ENCODE results near the gene POU2AF2. TPM values are rescaled to one million over a fixed set of nuclear protein-coding genes. Genes with fewer than 3 reads are reported as not detected.

Gene POU2AF2
- total and polyA plus RNA-seq, 2 donors (not counting 3 experiments of a cell fraction or from before 2014, with no cell fraction given), result not detected

DNA sequence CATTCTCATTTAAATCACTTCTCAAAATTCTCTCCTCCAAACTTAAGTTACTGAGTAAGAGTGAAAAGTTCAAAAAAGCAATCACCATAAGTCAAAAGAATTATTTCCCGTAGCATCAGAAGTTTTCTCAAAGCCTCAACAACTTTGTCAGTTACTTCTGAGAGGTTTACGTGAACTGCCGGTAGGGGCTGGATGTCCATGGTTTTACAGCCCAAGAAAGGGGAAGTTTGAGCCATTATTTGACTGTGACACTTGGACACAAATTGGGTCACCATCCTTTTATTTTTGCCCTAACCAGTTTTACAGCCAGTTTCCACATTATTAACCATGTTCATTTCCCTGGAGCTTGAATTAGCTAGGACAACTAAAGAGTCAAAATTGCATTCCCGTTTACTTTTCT lies 60.4 kb downstream of the POU2AF2 start:
- intact Hi-C loops (cut with micrococcal nuclease), result no loop called here
- Histone ChIP-seq H4K20me1 (replicated peaks; ENCODE audit: control insufficient read depth, extremely low read depth, insufficient read depth, low read length) (no peaks in the 10 kb centered on the region), H3K36me3 (ENCODE audit: control insufficient read depth in 2 of 2, extremely low read depth in 1 of 2, insufficient read depth in 2 of 2, low read length in 2 of 2) (no peaks in the 10 kb centered on the region), H3K4me2 (ENCODE audit: insufficient read depth, low read length) (no peak overlapping the region), H3K27ac (ENCODE audit: insufficient read depth, low read depth, low read length) (no peak overlapping the region), H2AFZ (ENCODE audit: low read depth, low read length) (no peak overlapping the region), H3K9ac (replicated peaks; ENCODE audit: extremely low read depth, insufficient read depth, low read length) (no peak overlapping the region), H3K27me3 (ENCODE audit: control insufficient read depth in 2 of 2, insufficient read depth in 2 of 2, low read length in 2 of 2) (peaks cover 14 to 32% of the 10 kb centered on the region in 2 experiments), H3K9me1 (replicated peaks; ENCODE audit: control insufficient read depth, extremely low read depth, insufficient read depth, low read length) (no peaks in the 10 kb centered on the region), H3K4me3 (replicated peaks in 1 of 3; ENCODE audit: insufficient read depth in 1 of 3, low read depth in 1 of 3, low read length in 3 of 3) (no peak overlapping the region), H3K9me3 (replicated peaks; ENCODE audit: control insufficient read depth, insufficient read depth, low read length) (no peaks in the 10 kb centered on the region), H3K79me2 (ENCODE audit: control insufficient read depth, insufficient read depth, low read length) (no peaks in the 10 kb centered on the region), H3K4me1 (ENCODE audit: control insufficient read depth, extremely low read depth, insufficient read depth, low read length) (no peaks in the 10 kb centered on the region)
- POLR2A ChIA-PET, result no interaction called here
- TF ChIP-seq, protein P1, sequence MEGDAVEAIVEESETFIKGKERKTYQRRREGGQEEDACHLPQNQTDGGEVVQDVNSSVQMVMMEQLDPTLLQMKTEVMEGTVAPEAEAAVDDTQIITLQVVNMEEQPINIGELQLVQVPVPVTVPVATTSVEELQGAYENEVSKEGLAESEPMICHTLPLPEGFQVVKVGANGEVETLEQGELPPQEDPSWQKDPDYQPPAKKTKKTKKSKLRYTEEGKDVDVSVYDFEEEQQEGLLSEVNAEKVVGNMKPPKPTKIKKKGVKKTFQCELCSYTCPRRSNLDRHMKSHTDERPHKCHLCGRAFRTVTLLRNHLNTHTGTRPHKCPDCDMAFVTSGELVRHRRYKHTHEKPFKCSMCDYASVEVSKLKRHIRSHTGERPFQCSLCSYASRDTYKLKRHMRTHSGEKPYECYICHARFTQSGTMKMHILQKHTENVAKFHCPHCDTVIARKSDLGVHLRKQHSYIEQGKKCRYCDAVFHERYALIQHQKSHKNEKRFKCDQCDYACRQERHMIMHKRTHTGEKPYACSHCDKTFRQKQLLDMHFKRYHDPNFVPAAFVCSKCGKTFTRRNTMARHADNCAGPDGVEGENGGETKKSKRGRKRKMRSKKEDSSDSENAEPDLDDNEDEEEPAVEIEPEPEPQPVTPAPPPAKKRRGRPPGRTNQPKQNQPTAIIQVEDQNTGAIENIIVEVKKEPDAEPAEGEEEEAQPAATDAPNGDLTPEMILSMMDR (IDR thresholded peaks at IDR 0.05; ENCODE audit: extremely low read depth in 1 of 2, insufficient read depth in 1 of 2, low read depth in 1 of 2, low read length in 2 of 2), result no peak
- TF ChIP-seq POLR2A (IDR thresholded peaks at IDR 0.05; ENCODE audit: low read depth, low read length), result no peak
- TF ChIP-seq, protein P2, sequence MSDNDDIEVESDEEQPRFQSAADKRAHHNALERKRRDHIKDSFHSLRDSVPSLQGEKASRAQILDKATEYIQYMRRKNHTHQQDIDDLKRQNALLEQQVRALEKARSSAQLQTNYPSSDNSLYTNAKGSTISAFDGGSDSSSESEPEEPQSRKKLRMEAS (IDR thresholded peaks at IDR 0.05; ENCODE audit: insufficient read depth, insufficient read length), result no peak
- TF ChIP-seq GATA2 (IDR thresholded peaks at IDR 0.05; ENCODE audit: insufficient read depth, insufficient read length, low read depth, low read length), result no peak
- BruUV-seq (replicated peaks), result no TSS peak
- FAIRE-seq (no peak), DNase-seq (ENCODE audit: low read depth, low spot score) (no peak)
- dilution Hi-C loops (cut with MboI; ENCODE audit: extremely low pct_ligation_motif_present, low sequenced_read_pairs), result no loop called here
- CTCF ChIA-PET, result interaction anchor here (1.0 kb wide), 1 partner anchor 23 kb away, joined by 3 read pairs; no protein-coding TSS in a partner anchor

DNA sequence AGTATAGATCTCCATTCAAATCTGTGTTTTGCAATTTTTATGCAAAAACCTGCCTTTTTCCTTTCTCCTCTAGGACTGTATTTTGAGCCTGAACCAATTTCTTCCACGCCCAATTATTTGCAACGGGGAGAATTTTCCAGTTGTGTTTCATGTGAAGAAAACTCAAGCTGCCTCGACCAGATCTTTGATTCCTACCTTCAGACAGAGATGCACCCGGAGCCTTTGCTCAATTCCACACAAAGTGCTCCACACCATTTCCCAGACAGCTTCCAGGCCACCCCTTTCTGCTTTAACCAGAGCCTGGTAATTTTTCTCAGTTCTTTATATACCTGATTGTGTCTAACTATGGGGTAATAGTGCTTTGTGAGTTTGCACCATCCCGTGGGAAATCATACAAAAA lies 60.8 kb downstream of the POU2AF2 start:
- TF ChIP-seq GATA2 (IDR thresholded peaks at IDR 0.05; ENCODE audit: insufficient read depth, insufficient read length, low read depth, low read length), result no peak
- TF ChIP-seq EZH2 (IDR thresholded peaks at IDR 0.05; ENCODE audit: borderline replicate concordance, low read depth, low read length, severe bottlenecking), result no peak
- TF ChIP-seq JUN (IDR thresholded peaks at IDR 0.05; ENCODE audit: borderline replicate concordance, insufficient read depth, insufficient read length, low read depth), result no peak
- TF ChIP-seq POLR2A (IDR thresholded peaks at IDR 0.05; ENCODE audit: low read depth, low read length), result no peak
- TF ChIP-seq, protein P2 (IDR thresholded peaks at IDR 0.05; ENCODE audit: insufficient read depth, insufficient read length), result no peak
- no peak for TF ChIP-seq MYC (IDR thresholded peaks at IDR 0.05; ENCODE audit: low read depth, low read length)
- no peak for TF ChIP-seq POLR2AphosphoS5 (IDR thresholded peaks at IDR 0.05; ENCODE audit: insufficient read depth, low read depth, low read length)
- TF ChIP-seq, protein P1 (IDR thresholded peaks at IDR 0.05; ENCODE audit: extremely low read depth in 1 of 2, insufficient read depth in 1 of 2, low read depth in 1 of 2, low read length in 2 of 2), result no peak
- no peak for TF ChIP-seq FOS (IDR thresholded peaks at IDR 0.05; ENCODE audit: borderline replicate concordance, insufficient read depth, low read length)
- Histone ChIP-seq H4K20me1 (replicated peaks; ENCODE audit: control insufficient read depth, extremely low read depth, insufficient read depth, low read length) (no peaks in the 10 kb centered on the region), H3K9me1 (replicated peaks; ENCODE audit: control insufficient read depth, extremely low read depth, insufficient read depth, low read length) (no peaks in the 10 kb centered on the region), H3K9ac (replicated peaks; ENCODE audit: extremely low read depth, insufficient read depth, low read length) (no peak overlapping the region), H3K79me2 (ENCODE audit: control insufficient read depth, insufficient read depth, low read length) (no peaks in the 10 kb centered on the region), H3K9me3 (replicated peaks; ENCODE audit: control insufficient read depth, insufficient read depth, low read length) (no peaks in the 10 kb centered on the region), H3K4me2 (ENCODE audit: insufficient read depth, low read length) (no peak overlapping the region), H3K27me3 (ENCODE audit: control insufficient read depth in 2 of 2, insufficient read depth in 2 of 2, low read length in 2 of 2) (peaks cover 11 to 28% of the 10 kb centered on the region in 2 experiments), H3K4me3 (replicated peaks in 1 of 3; ENCODE audit: insufficient read depth in 1 of 3, low read depth in 1 of 3, low read length in 3 of 3) (no peak overlapping the region), H3K27ac (ENCODE audit: insufficient read depth, low read depth, low read length) (no peak overlapping the region), H2AFZ (ENCODE audit: low read depth, low read length) (no peak overlapping the region), H3K4me1 (ENCODE audit: control insufficient read depth, extremely low read depth, insufficient read depth, low read length) (no peaks in the 10 kb centered on the region), H3K36me3 (ENCODE audit: control insufficient read depth in 2 of 2, extremely low read depth in 1 of 2, insufficient read depth in 2 of 2, low read length in 2 of 2) (no peaks in the 10 kb centered on the region)
- ChIA-PET POLR2A (no interaction called here), CTCF (no interaction called here)
- dilution Hi-C loops (cut with MboI; ENCODE audit: extremely low pct_ligation_motif_present, low sequenced_read_pairs), result no loop called here
- DNase-seq (ENCODE audit: low read depth, low spot score), result no peak
- no peak for FAIRE-seq
- no TSS peak for BruUV-seq (replicated peaks)
- intact Hi-C loops (cut with micrococcal nuclease), result no loop called here

Data from endothelial cell of umbilical vein (primary cell).